IMR-90 (cell line): Measurements from ENCODE around the gene TMEM63A. TPM values are rescaled to one million over a fixed set of nuclear protein-coding genes. Genes with fewer than 3 reads are reported as not detected.

ENCODE experiments used
- ATAC-seq: fragments of 200-7000 bp; cut with Tn5 transposase; 2 replicates; pipeline ENCODE4 v1.9.1; 2020; ENCODE audit warnings: low read depth, mild to moderate bottlenecking, moderate library complexity
- BruUV-seq: library from RNA; stranded (reverse); fragments of 400-500 nt; replicated peaks from 2 replicates; lab custom pipeline; 2021; lab: Mats Ljungman, UMichigan
- CTCF ChIA-PET: fragments of 300-600 bp; formaldehyde crosslinking; extraction: SDS; loops from one replicate; lab custom pipeline; 2021; ENCODE audit warnings: antibody characterized with exemption; lab: Yijun Ruan, JAX
- POLR2A ChIA-PET: fragments of 300-600 bp; sonication (Branson Sonifier 250); formaldehyde crosslinking; loops from one replicate; lab custom pipeline; 2022; ENCODE audit warnings: antibody characterized with exemption; ENCODE audit not compliant: unreplicated experiment; lab: Charles Lee
- DNase-seq: peaks from one replicate; pipeline ENCODE4 v3.0.0; 2013
- H2AFZ ChIP-seq: replicated peaks from 2 replicates; pipeline ENCODE3; 2013; ENCODE audit warnings: low read length, mild to moderate bottlenecking; ENCODE audit not compliant: poor library complexity
- H2AK5ac ChIP-seq: 2 replicates; pipeline ENCODE4 v1.6.1; 2013; ENCODE audit warnings: low read depth, low read length, inconsistent platforms
- H2AK9ac ChIP-seq: replicated peaks from 2 replicates; pipeline ENCODE3; 2013; ENCODE audit warnings: mild to moderate bottlenecking, low read depth, low read length, moderate library complexity; ENCODE audit not compliant: poor library complexity
- H2BK120ac ChIP-seq: 2 replicates; pipeline ENCODE4 v1.6.1; 2013; ENCODE audit warnings: low read depth, low read length, inconsistent platforms
- H2BK15ac ChIP-seq: 3 replicates; pipeline ENCODE4 v1.6.1; 2013; ENCODE audit warnings: low read depth, low read length, inconsistent platforms
- H2BK20ac ChIP-seq: 2 replicates; pipeline ENCODE4 v1.6.1; 2013; ENCODE audit warnings: low read depth, mild to moderate bottlenecking, inconsistent platforms, low read length, moderate library complexity
- H2BK5ac ChIP-seq: 2 replicates; pipeline ENCODE4 v1.6.1; 2013; ENCODE audit warnings: mild to moderate bottlenecking, low read depth, low read length, inconsistent platforms; ENCODE audit not compliant: poor library complexity, severe bottlenecking
- H3K14ac ChIP-seq: replicated peaks from 2 replicates; pipeline ENCODE4 v1.6.1; 2013; ENCODE audit warnings: low read depth, low read length, inconsistent platforms
- H3K18ac ChIP-seq: 2 replicates; pipeline ENCODE4 v1.6.1; 2013; ENCODE audit warnings: low read depth, low read length, control low read depth
- H3K23ac ChIP-seq: 2 replicates; pipeline ENCODE4 v1.6.1; 2013; ENCODE audit warnings: low read depth, low read length, inconsistent platforms
- H3K27ac ChIP-seq: 2 replicates; pipeline ENCODE4 v1.5.1; 2013; ENCODE audit warnings: mild to moderate bottlenecking, control low read depth, low read length; ENCODE audit not compliant: insufficient read depth
- H3K27me3 ChIP-seq: 2 replicates; pipeline ENCODE4 v1.6.1; 2013; ENCODE audit warnings: low read length; ENCODE audit not compliant: control insufficient read depth, insufficient read depth
- H3K36me3 ChIP-seq: 2 replicates; pipeline ENCODE4 v1.6.1; 2013; ENCODE audit warnings: low read length, mixed read lengths; ENCODE audit not compliant: control insufficient read depth, insufficient read depth
- H3K4ac ChIP-seq: 2 replicates; pipeline ENCODE4 v1.6.1; 2013; ENCODE audit warnings: low read depth, low read length, inconsistent platforms
- H3K4me1 ChIP-seq: 2 replicates; pipeline ENCODE4 v1.6.1; 2013; ENCODE audit warnings: low read length, mixed read lengths; ENCODE audit not compliant: control insufficient read depth, insufficient read depth
- H3K4me2 ChIP-seq: 2 replicates; pipeline ENCODE4 v1.6.1; 2013; ENCODE audit warnings: low read depth, mild to moderate bottlenecking, control low read depth, low read length, moderate library complexity
- H3K4me3 ChIP-seq: 2 replicates; pipeline ENCODE4 v1.5.1; 2013; ENCODE audit warnings: low read depth, mild to moderate bottlenecking, control low read depth, low read length, moderate library complexity; ENCODE audit not compliant: insufficient read depth
- H3K56ac ChIP-seq: 2 replicates; pipeline ENCODE4 v1.6.1; 2013; ENCODE audit warnings: low read length, inconsistent platforms; ENCODE audit not compliant: insufficient read depth; ENCODE audit errors: extremely low read depth
- H3K79me1 ChIP-seq, 2 experiments: 2 replicates each; pipeline ENCODE4 v1.6.1; 2013; ENCODE audit warnings: low read length in 2 of 2, inconsistent platforms in 1 of 2, low read depth in 1 of 2
- H3K9ac ChIP-seq: 2 replicates; pipeline ENCODE4 v1.6.1; 2013; ENCODE audit warnings: low read depth, low read length, control low read depth
- H3K9me1 ChIP-seq: 2 replicates; pipeline ENCODE4 v1.6.1; 2013; ENCODE audit warnings: low read length, inconsistent platforms; ENCODE audit not compliant: insufficient read depth
- H3K9me3 ChIP-seq: 2 replicates; pipeline ENCODE4 v1.6.1; 2013; ENCODE audit warnings: low read length; ENCODE audit not compliant: control insufficient read depth, insufficient read depth
- H4K20me1 ChIP-seq: 2 replicates; pipeline ENCODE4 v1.6.1; 2013; ENCODE audit warnings: low read length, inconsistent platforms; ENCODE audit not compliant: insufficient read depth
- H4K5ac ChIP-seq: 2 replicates; pipeline ENCODE4 v1.6.1; 2013; ENCODE audit warnings: mild to moderate bottlenecking, low read depth, low read length, control low read depth
- H4K8ac ChIP-seq, 2 experiments: 2 replicates each; pipeline ENCODE4 v1.6.1; 2013; ENCODE audit warnings: low read depth in 2 of 2, low read length in 2 of 2, control low read depth in 1 of 2, inconsistent platforms in 1 of 2
- H4K91ac ChIP-seq: 2 replicates; pipeline ENCODE4 v1.6.1; 2013; ENCODE audit warnings: low read depth, low read length, inconsistent platforms; ENCODE audit not compliant: insufficient read depth
- BHLHE40 ChIP-seq: fragments of 150-350 bp; IDR thresholded peaks from 2 replicates; pipeline ENCODE4 v1.6.1; 2016; ENCODE audit warnings: mild to moderate bottlenecking, low read depth, low read length
- CEBPB ChIP-seq: IDR thresholded peaks from 2 replicates; pipeline ENCODE4 v1.6.1; 2012; ENCODE audit warnings: low read depth, low read length, improper control_type of control experiment
- CHD1 ChIP-seq: IDR thresholded peaks from 2 replicates; pipeline ENCODE4 v1.6.1; 2012; ENCODE audit warnings: low read depth, low read length, improper control_type of control experiment
- CTCF ChIP-seq: conservative IDR thresholded peaks from 2 replicates; pipeline ENCODE4 v1.5.1; 2012; ENCODE audit warnings: mild to moderate bottlenecking, low read depth, low read length, improper control_type of control experiment
- MAZ ChIP-seq: IDR thresholded peaks from 2 replicates; pipeline ENCODE4 v1.6.1; 2012; ENCODE audit warnings: low read depth, mild to moderate bottlenecking, low read length, improper control_type of control experiment, moderate library complexity, borderline replicate concordance
- MXI1 ChIP-seq: IDR thresholded peaks from 2 replicates; pipeline ENCODE4 v1.6.1; 2012; ENCODE audit warnings: low read depth, mild to moderate bottlenecking, low read length, moderate library complexity, borderline replicate concordance
- RCOR1 ChIP-seq: IDR thresholded peaks from 2 replicates; pipeline ENCODE4 v1.6.1; 2012; ENCODE audit warnings: mild to moderate bottlenecking, low read length, improper control_type of control experiment; ENCODE audit not compliant: insufficient replicate concordance
- RFX5 ChIP-seq: IDR thresholded peaks from 2 replicates; pipeline ENCODE4 v1.8.0; 2012; ENCODE audit warnings: low read depth, mild to moderate bottlenecking, low read length, moderate library complexity
- WGBS, 2 experiments: methylation state at CpG; one replicate each; pipeline versions ENCODE4 v1.1.5 to v1.1.7; 2013; ENCODE audit warnings: missing lambda C conversion rate in 2 of 2; ENCODE audit not compliant: insufficient read length in 1 of 2; ENCODE audit errors: extremely low coverage in 2 of 2; 5-methylcytosine and 5-hydroxymethylcytosine counted together
- dilution Hi-C: fragments of 300-500 bp; cut with HindIII; formaldehyde crosslinking; loops from one replicate; pipeline ENCODE4 v1.14.3; 2018; ENCODE audit warnings: low sequenced_read_pairs; ENCODE audit not compliant: unreplicated experiment
- in situ Hi-C: fragments of 300-500 bp; cut with MboI; formaldehyde crosslinking; loops from 3 replicates; pipeline ENCODE4 v1.14.3; 2019; ENCODE audit warnings: low sequenced_read_pairs, inconsistent platforms, mixed read lengths
- intact Hi-C: fragments of 100-400 bp; cut with micrococcal nuclease; formaldehyde crosslinking; loops from 2 replicates; pipeline ENCODE4 v1.10.0; 2022
- polyA plus RNA-seq, 3 experiments: library from polyadenylated mRNA; depleted of rRNA; stranded (reverse); fragments of >200 nt; gene quantifications; 2 replicates each; pipeline ENCODE4 v1.2.3, GENCODE V29; 2012; ENCODE audit warnings: low replicate concordance in 1 of 3
- total RNA-seq: library from RNA; depleted of rRNA; stranded (reverse); fragments of >200 nt; gene quantifications from 2 replicates; pipeline ENCODE4 v1.2.3, GENCODE V29; 2012

TMEM63A gene
- total and polyA plus RNA-seq, 2 of the 4 experiments (the other 2 are of a cell fraction): 4.7 to 23.3 TPM

- H2AK9ac ChIP-seq: no peak overlapping the region
- no peak overlapping the region for H3K23ac ChIP-seq
- no peak overlapping the region for H3K27ac ChIP-seq
- H3K4me2 ChIP-seq: no peak overlapping the region
- no peak overlapping the region for H3K14ac ChIP-seq
- dilution Hi-C loops: no loop called here
- H4K8ac ChIP-seq: no peak overlapping the region
- H3K9me3 ChIP-seq: no peaks in the 10 kb centered on the region
- H3K4me3 ChIP-seq: no peak overlapping the region
- H3K9me1 ChIP-seq: peaks cover 21% of the 10 kb centered on the region
- peaks cover 17 to 49% of the 10 kb centered on the region in 2 experiments for H3K79me1 ChIP-seq
- in situ Hi-C loops: no loop called here
- H2AFZ ChIP-seq: no peak overlapping the region
- H3K4me1 ChIP-seq: peaks cover 5% of the 10 kb centered on the region; the same call in 1 of the 2 replicates
- DNase-seq (peak; percentile 77), ATAC-seq (peak; percentile 18)
- H3K9ac ChIP-seq: no peak overlapping the region
- no peak overlapping the region for H2BK5ac ChIP-seq
- no TSS peak for BruUV-seq
- no peak overlapping the region for H3K56ac ChIP-seq
- ChIA-PET CTCF (interaction anchor here (0.5 to 0.7 kb wide), 2 partner anchors 11 to 56 kb away, joined by 3 read pairs; no protein-coding TSS in a partner anchor), POLR2A (no interaction called here)
- H2BK15ac ChIP-seq: no peak overlapping the region
- no peak overlapping the region for H2AK5ac ChIP-seq
- no peak overlapping the region for H4K91ac ChIP-seq
- intact Hi-C loops: loop anchor here (5.0 kb wide), 2 partner anchors 57 to 263 kb away; no protein-coding TSS in a partner anchor
- H2BK120ac ChIP-seq: no peak overlapping the region
- peak; percentile 27; the same call in 1 of the 2 replicates for TF ChIP-seq CEBPB
- no peak for TF ChIP-seq CTCF
- TF ChIP-seq MAZ: no peak
- no peak for TF ChIP-seq CHD1
- TF ChIP-seq MXI1: no peak
- TF ChIP-seq RFX5: no peak
- no peak for TF ChIP-seq RCOR1
- no peak for TF ChIP-seq BHLHE40
- no peak overlapping the region for H3K18ac ChIP-seq
- no peaks in the 10 kb centered on the region for H3K27me3 ChIP-seq
- no peak overlapping the region for H3K4ac ChIP-seq
- peaks cover 32% of the 10 kb centered on the region for H3K36me3 ChIP-seq
- H4K5ac ChIP-seq: no peak overlapping the region
- no CpG with 5 or more reads among the region's 5 CpGs for WGBS, 2 experiments
- no peak overlapping the region for H2BK20ac ChIP-seq
- H4K20me1 ChIP-seq: peaks cover 6% of the 10 kb centered on the region
Measured at GRCh38 chr1:225919906-225920305, 37.7 kb upstream of the TMEM63A start.
